ENCODE results near the gene ZNF668. TPM values are rescaled to one million over a fixed set of nuclear protein-coding genes. Genes with fewer than 3 reads are reported as not detected.

Gene ZNF668
- total and polyA plus RNA-seq, 2 of the 8 experiments (the other 6 are each of a cell fraction or from before 2014, with no cell fraction given) = 14.0 to 14.3 TPM

GRCh38 chr16:31109622-31110021, 35.6 kb upstream of the ZNF668 start (continued):
- TF ChIP-seq CREB1 (IDR thresholded peaks at IDR 0.05) = no peak
- no peak for TF ChIP-seq NRF1 (IDR thresholded peaks at IDR 0.05; ENCODE audit: low read depth, low read length)
- no peak for TF ChIP-seq CHD2 (IDR thresholded peaks at IDR 0.05; ENCODE audit: low read length)
- TF ChIP-seq RNF2 (IDR thresholded peaks at IDR 0.05; ENCODE audit: borderline replicate concordance, low read depth, low read length, missing control alignments, poor library complexity, severe bottlenecking) = no peak
- TF ChIP-seq TBP (IDR thresholded peaks at IDR 0.05; ENCODE audit: low read depth, low read length) = no peak
- TF ChIP-seq EGR1 (IDR thresholded peaks at IDR 0.05; ENCODE audit: borderline replicate concordance, low read depth, low read length) = no peak
- no peak for TF ChIP-seq CHD1 (IDR thresholded peaks at IDR 0.05; ENCODE audit: low read depth, low read length)
- no peak for TF ChIP-seq CEBPB (IDR thresholded peaks at IDR 0.05; ENCODE audit: low read depth, low read length)
